Calu3 (cell line): ENCODE data around the gene LIN52. TPM values are rescaled to one million over a fixed set of nuclear protein-coding genes. Genes with fewer than 3 reads are reported as not detected.

ENCODE experiments used
- BruUV-seq: library from RNA; stranded (reverse); fragments of 400-500 nt; replicated peaks from 2 replicates; lab custom pipeline; 2021; lab: Mats Ljungman, UMichigan
- CTCF ChIA-PET: fragments of 300-600 bp; sonication (Branson Sonifier 250); formaldehyde crosslinking; loops from one replicate; lab custom pipeline; 2022; ENCODE audit warnings: antibody characterized with exemption; lab: Charles Lee
- DNase-seq: peaks from one replicate; pipeline ENCODE4 v3.0.0; 2022
- H3K27ac Mint-ChIP-seq: one replicate; pipeline ENCODE4 v1.8.0; 2022; ENCODE audit warnings: mixed read lengths; ENCODE audit not compliant: unreplicated experiment
- H3K27me3 Mint-ChIP-seq: one replicate; pipeline ENCODE4 v1.8.0; 2022; ENCODE audit warnings: mixed read lengths; ENCODE audit not compliant: unreplicated experiment
- H3K36me3 Mint-ChIP-seq: one replicate; pipeline ENCODE4 v1.8.0; 2022; ENCODE audit warnings: mild to moderate bottlenecking, moderate library complexity, mixed read lengths; ENCODE audit not compliant: insufficient read depth, unreplicated experiment
- H3K4me1 Mint-ChIP-seq: one replicate; pipeline ENCODE4 v1.8.0; 2022; ENCODE audit warnings: mild to moderate bottlenecking, low read depth, mixed read lengths; ENCODE audit not compliant: unreplicated experiment
- H3K4me3 Mint-ChIP-seq: one replicate; pipeline ENCODE4 v1.8.0; 2022; ENCODE audit warnings: mild to moderate bottlenecking, low read depth, moderate library complexity, mixed read lengths; ENCODE audit not compliant: unreplicated experiment
- H3K9me3 Mint-ChIP-seq: one replicate; pipeline ENCODE4 v1.8.0; 2022; ENCODE audit warnings: low read depth, mixed read lengths; ENCODE audit not compliant: unreplicated experiment
- intact Hi-C: fragments of 100-400 bp; cut with micrococcal nuclease; formaldehyde crosslinking; loops from one replicate; pipeline ENCODE4 v1.10.0; 2022; ENCODE audit not compliant: unreplicated experiment
- total RNA-seq: library from RNA; stranded (reverse); gene quantifications from 2 replicates; pipeline ENCODE4 v1.2.3, GENCODE V29; 2022
- TF ChIP-seq, protein P1 (sequence below): fragments of 200-600 bp; IDR thresholded peaks from one replicate; pipeline ENCODE4 v1.8.0; 2022; ENCODE audit warnings: antibody characterized with exemption; ENCODE audit not compliant: unreplicated experiment

Gene LIN52
- total RNA-seq, 1 experiment from 2014 or later: 11.2 TPM

DNA sequence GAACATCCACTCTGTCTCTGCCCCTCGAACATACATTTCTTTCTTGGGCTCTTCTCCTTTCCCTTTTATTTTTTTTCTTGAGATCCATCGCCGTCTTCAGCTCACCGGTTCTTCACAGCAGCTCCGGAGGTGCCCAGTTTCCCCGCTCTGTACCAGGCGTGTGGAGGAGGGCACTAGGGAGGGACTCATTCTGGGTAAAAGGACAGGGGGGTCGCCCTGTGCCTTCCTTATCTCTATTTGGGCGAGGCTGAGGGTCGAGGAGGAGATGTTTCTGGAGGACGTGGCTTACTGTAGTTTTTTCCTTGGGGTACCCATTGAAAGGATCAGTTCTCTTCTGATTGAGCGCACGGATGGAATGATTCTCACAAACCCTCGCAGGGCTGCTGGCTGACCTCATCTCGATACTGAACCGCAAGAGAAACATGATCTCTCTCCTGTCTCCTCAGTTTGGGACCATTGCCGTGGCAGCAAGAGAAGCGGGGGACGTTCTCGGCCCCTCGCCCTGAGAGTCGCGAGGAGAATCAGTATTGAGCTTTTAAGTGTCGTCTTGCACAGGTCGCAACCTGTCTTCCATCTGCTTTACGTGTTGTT is 386 bp downstream of the LIN52 start:
- Mint-ChIP-seq H3K4me3 (peak overlapping the region; percentile 93), H3K9me3 (no peaks in the 10 kb centered on the region), H3K27me3 (no peaks in the 10 kb centered on the region), H3K4me1 (peaks cover 16% of the 10 kb centered on the region), H3K36me3 (peaks cover 23% of the 10 kb centered on the region), H3K27ac (peak overlapping the region; percentile 96)
- CTCF ChIA-PET: interaction anchor here (1.1 kb wide), 1 partner anchor 293 kb away, joined by 3 read pairs; no protein-coding TSS in a partner anchor
- intact Hi-C loops: no loop called here
- TF ChIP-seq, protein P1, sequence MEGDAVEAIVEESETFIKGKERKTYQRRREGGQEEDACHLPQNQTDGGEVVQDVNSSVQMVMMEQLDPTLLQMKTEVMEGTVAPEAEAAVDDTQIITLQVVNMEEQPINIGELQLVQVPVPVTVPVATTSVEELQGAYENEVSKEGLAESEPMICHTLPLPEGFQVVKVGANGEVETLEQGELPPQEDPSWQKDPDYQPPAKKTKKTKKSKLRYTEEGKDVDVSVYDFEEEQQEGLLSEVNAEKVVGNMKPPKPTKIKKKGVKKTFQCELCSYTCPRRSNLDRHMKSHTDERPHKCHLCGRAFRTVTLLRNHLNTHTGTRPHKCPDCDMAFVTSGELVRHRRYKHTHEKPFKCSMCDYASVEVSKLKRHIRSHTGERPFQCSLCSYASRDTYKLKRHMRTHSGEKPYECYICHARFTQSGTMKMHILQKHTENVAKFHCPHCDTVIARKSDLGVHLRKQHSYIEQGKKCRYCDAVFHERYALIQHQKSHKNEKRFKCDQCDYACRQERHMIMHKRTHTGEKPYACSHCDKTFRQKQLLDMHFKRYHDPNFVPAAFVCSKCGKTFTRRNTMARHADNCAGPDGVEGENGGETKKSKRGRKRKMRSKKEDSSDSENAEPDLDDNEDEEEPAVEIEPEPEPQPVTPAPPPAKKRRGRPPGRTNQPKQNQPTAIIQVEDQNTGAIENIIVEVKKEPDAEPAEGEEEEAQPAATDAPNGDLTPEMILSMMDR: no peak
- BruUV-seq: TSS peak; percentile 57
- no peak for DNase-seq

DNA sequence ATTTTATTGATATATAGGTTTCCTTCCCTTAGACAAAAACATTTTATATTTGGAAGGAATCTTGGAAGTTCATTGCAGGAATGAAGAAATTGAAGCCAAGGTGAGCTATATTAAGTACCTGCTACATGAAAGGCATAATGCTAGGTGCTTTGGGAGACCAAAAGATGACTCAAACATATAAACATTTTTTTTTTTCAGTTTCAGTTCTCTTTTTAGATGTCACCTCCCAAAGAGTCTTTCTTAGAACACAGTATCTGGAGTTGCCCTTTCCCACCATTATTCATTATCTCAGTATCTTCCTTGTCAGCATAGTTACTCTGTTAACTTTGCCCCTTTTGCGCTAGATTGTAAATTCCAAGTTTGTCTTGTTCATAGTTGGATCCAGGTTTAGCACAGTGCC is 1.1 kb downstream of the LIN52 start:
- H3K4me1 Mint-ChIP-seq: peaks cover 11% of the 10 kb centered on the region
- H3K36me3 Mint-ChIP-seq: peaks cover 23% of the 10 kb centered on the region
- H3K9me3 Mint-ChIP-seq: no peaks in the 10 kb centered on the region
- no peaks in the 10 kb centered on the region for H3K27me3 Mint-ChIP-seq
- intact Hi-C loops: no loop called here
- CTCF ChIA-PET: interaction anchor here (1.1 kb wide), 1 partner anchor 294 kb away, joined by 3 read pairs; no protein-coding TSS in a partner anchor
- no TSS peak for BruUV-seq
- TF ChIP-seq, protein P1: no peak
- H3K27ac Mint-ChIP-seq: no peak overlapping the region
- DNase-seq: no peak
- H3K4me3 Mint-ChIP-seq: peak overlapping the region; percentile 93

DNA sequence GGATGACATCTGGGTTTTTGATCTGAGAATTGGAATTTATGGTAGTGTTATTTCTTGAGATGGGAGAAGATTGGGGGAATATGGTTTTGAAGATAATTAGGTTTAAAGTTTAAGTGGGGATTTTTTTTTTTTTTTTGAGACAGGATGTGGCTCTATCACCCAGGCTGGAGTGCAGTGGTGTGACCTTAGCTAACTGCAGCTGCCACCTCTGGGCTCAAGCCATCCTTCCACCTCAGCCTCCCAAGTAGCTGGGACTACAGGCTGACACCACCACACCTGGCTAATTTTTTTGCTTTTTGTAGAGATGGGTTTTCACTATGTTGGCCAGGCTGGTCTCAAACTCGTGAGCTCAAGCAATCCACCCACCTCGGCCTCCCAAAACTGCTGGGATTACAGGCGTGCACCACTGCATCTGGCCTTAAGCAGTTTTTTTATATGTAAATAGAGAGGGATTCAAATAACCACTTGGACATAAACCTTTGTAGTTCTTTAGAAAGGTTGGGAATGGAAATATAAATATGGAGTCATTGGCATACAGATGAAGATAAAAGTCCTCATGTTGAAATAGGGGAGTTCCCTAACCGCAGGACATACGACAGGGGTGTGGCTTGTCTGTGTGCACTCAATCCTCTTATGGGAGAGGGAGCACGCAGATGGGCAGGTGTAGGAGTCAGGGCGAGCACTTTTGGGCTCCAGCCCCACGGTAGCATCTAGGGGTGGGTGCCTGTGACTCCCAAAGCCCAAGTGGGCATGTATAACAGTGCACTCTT is 4.7 kb downstream of the LIN52 start:
- CTCF ChIA-PET: interaction anchor here (0.6 kb wide), 1 partner anchor 1566 kb away, joined by 5 read pairs; no protein-coding TSS in a partner anchor
- intact Hi-C loops: no loop called here
- H3K4me1 Mint-ChIP-seq: no peaks in the 10 kb centered on the region
- no TSS peak for BruUV-seq
- TF ChIP-seq, protein P1: no peak
- H3K27ac Mint-ChIP-seq: no peak overlapping the region
- DNase-seq: no peak
- no peaks in the 10 kb centered on the region for H3K9me3 Mint-ChIP-seq
- H3K27me3 Mint-ChIP-seq: no peaks in the 10 kb centered on the region
- H3K36me3 Mint-ChIP-seq: peaks cover 14% of the 10 kb centered on the region
- no peak overlapping the region for H3K4me3 Mint-ChIP-seq

DNA sequence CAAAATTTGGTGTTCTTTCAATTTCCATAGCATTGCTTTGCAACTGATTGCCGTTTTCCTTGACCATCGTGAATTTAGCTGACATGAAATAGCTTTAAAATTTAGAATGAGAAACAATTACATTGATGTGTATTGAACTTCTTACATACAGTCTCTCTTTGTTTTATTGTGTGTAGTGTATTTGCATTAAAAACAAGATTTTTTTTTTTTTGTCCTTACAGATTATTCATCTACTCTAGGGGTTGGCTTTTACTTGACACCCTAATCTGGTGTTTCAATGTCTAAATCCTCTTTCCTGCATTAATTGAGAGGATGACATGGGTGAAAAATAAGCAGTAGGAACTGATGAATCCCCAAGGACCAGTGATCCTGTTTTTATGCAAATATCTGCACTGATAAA is 20.6 kb downstream of the LIN52 start:
- Mint-ChIP-seq H3K36me3 (no peaks in the 10 kb centered on the region), H3K4me3 (no peak overlapping the region), H3K4me1 (no peaks in the 10 kb centered on the region), H3K27ac (no peak overlapping the region), H3K27me3 (no peaks in the 10 kb centered on the region), H3K9me3 (no peaks in the 10 kb centered on the region)
- CTCF ChIA-PET: no interaction called here
- BruUV-seq: no TSS peak
- intact Hi-C loops: no loop called here
- TF ChIP-seq, protein P1: no peak
- DNase-seq: no peak
